ENCODE data around the gene ESR1.

GRCh38 chr6:152091201-152091600 lies 283.7 kb downstream of the ESR1 start:
- TF ChIP-seq POLR2A (IDR thresholded peaks at IDR 0.05) (no peak), CTCF (IDR thresholded peaks at IDR 0.05) (no peak)
